Cardiac fibroblast (primary cell): ENCODE measurements around the gene ERG.

Experiments used
- DNase-seq, 2 donors: peaks; one replicate each; pipeline versions ENCODE4 v3.0.0 to v3.0.0-alpha.2; 2010; ENCODE audit warnings: low read depth in 2 of 2
- H3K4me3 ChIP-seq, 2 donors: replicated peaks in 1 of 2; 1 replicate in 1 of 2; 2 replicates in 1 of 2; pipeline ENCODE4 v1.5.1; 2011; ENCODE audit warnings: low read depth in 2 of 2, low read length in 2 of 2, mild to moderate bottlenecking in 2 of 2, moderate library complexity in 1 of 2
- TF ChIP-seq, protein P1 (sequence below): IDR thresholded peaks from one replicate; pipeline ENCODE4 v1.5.1; 2011; ENCODE audit warnings: low read depth, mild to moderate bottlenecking, low read length, inconsistent platforms

The ERG gene

DNA sequence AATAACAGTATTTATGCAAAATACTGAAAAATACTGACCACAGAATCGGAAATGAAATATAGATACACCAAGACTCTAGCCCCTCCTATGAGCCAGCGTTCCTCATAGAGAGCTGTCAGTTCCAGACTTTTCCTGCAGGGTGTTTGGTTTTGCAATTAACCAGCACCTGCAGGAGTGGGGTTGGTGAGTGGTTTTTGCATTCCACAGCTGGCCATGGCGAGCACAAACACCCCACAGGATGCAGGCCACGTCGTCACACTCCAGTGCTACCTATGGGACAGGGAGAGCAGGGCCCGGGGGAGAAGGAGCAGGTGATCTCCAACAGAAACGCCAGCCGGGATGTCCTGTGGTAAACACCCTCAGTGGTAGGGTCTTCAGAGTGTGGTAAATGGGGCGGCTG lies 94.1 kb downstream of the ERG start:
- no peak overlapping the region for H3K4me3 ChIP-seq
- TF ChIP-seq, protein P1, sequence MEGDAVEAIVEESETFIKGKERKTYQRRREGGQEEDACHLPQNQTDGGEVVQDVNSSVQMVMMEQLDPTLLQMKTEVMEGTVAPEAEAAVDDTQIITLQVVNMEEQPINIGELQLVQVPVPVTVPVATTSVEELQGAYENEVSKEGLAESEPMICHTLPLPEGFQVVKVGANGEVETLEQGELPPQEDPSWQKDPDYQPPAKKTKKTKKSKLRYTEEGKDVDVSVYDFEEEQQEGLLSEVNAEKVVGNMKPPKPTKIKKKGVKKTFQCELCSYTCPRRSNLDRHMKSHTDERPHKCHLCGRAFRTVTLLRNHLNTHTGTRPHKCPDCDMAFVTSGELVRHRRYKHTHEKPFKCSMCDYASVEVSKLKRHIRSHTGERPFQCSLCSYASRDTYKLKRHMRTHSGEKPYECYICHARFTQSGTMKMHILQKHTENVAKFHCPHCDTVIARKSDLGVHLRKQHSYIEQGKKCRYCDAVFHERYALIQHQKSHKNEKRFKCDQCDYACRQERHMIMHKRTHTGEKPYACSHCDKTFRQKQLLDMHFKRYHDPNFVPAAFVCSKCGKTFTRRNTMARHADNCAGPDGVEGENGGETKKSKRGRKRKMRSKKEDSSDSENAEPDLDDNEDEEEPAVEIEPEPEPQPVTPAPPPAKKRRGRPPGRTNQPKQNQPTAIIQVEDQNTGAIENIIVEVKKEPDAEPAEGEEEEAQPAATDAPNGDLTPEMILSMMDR, result no peak
- DNase-seq, result no peak

GRCh38 chr21:38402795-38403194 lies 95.5 kb downstream of the ERG start:
- no peak for DNase-seq
- no peak overlapping the region for H3K4me3 ChIP-seq
- TF ChIP-seq, protein P1, result no peak

DNA sequence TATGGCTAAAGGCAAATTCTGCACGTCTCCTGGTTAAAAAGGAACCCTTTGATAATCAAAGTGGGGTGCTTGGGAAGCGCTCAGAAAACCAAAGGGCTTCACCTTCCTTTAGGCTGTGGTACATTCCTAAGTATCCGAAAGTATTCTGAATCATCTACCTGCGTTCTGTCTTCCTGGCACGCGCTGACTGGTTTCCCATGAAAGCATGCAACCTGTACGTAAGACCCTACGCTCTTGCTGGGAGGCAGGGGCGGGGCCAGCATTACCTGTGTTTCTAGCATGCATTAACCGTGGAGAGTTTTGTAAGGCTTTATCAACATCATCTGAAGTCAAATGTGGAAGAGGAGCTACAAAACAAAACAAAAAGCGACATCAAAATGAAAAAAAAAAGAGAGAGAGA lies 96.0 kb downstream of the ERG start:
- H3K4me3 ChIP-seq, result no peak overlapping the region
- DNase-seq, result no peak
- TF ChIP-seq, protein P1, result no peak

- no peak overlapping the region for H3K4me3 ChIP-seq
- no peak for DNase-seq
- TF ChIP-seq, protein P1, result no peak
Measured at GRCh38 chr21:38401191-38401926, 96.9 kb downstream of the ERG start.

- TF ChIP-seq, protein P1, result no peak
- no peak overlapping the region for H3K4me3 ChIP-seq
- no peak for DNase-seq
Measured at GRCh38 chr21:38400195-38400919, 97.9 kb downstream of the ERG start.

GRCh38 chr21:38399103-38399502 lies 99.2 kb downstream of the ERG start:
- TF ChIP-seq, protein P1, result no peak
- H3K4me3 ChIP-seq, result no peak overlapping the region
- no peak for DNase-seq
